Panc1 (cell line): ENCODE measurements around the gene CYTH4.

ENCODE experiments used
- POLR2AphosphoS5 ChIP-seq: IDR thresholded peaks from 2 replicates; pipeline ENCODE4 v1.6.1; 2012; ENCODE audit warnings: mild to moderate bottlenecking, low read depth, low read length, moderate library complexity
- SIN3A ChIP-seq: IDR thresholded peaks from 2 replicates; pipeline ENCODE4 v1.6.1; 2012; ENCODE audit warnings: low read depth, mild to moderate bottlenecking, low read length, moderate library complexity, borderline replicate concordance; ENCODE audit not compliant: insufficient read depth
- TF ChIP-seq, protein P1 (sequence below): fragments of 450-650 bp; IDR thresholded peaks from 2 replicates; pipeline ENCODE4 v1.5.1; 2017; ENCODE audit warnings: mild to moderate bottlenecking

DNA sequence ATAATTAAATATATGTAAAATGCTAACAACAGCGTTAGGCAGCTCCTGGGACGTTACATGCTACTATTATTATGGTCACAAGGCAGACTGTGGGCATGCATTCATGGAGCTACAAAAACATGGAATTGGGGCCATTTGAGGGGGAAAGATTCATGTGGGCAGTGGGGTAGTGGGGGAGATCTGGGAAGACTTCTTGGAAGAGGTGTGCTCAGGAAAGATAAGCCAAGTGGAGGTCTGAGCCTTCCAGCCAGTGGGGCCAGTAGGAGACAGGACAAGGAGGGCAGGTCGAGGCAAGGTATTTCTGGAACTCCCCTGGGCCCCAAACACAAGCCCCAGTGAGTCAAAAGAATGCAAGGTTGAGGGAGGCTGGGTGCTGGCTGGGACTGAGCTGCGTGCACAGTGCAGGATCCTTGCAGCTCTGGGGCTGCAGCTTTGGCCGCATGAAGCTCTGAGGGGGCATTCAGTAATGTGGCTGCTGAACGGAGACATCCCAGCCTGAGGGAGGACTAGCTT, 35.4 kb downstream of the CYTH4 start:
- TF ChIP-seq, protein P1, sequence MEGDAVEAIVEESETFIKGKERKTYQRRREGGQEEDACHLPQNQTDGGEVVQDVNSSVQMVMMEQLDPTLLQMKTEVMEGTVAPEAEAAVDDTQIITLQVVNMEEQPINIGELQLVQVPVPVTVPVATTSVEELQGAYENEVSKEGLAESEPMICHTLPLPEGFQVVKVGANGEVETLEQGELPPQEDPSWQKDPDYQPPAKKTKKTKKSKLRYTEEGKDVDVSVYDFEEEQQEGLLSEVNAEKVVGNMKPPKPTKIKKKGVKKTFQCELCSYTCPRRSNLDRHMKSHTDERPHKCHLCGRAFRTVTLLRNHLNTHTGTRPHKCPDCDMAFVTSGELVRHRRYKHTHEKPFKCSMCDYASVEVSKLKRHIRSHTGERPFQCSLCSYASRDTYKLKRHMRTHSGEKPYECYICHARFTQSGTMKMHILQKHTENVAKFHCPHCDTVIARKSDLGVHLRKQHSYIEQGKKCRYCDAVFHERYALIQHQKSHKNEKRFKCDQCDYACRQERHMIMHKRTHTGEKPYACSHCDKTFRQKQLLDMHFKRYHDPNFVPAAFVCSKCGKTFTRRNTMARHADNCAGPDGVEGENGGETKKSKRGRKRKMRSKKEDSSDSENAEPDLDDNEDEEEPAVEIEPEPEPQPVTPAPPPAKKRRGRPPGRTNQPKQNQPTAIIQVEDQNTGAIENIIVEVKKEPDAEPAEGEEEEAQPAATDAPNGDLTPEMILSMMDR: no peak
- no peak for TF ChIP-seq POLR2AphosphoS5
- no peak for TF ChIP-seq SIN3A
